Adrenal gland (tissue), 12 donors: ENCODE results near the gene EXD1. TPM values are rescaled to one million over a fixed set of nuclear protein-coding genes. Genes with fewer than 3 reads are reported as not detected.
A peak's percentile ranks its signal among the peaks of the same experiment; 100 is the strongest.
"Not testable (repeated sequence)": the region's sequence is repeated elsewhere in the genome, so short reads cannot be mapped to it uniquely, and the experiment has no call there.

Experiments
- DNase-seq, 7 donors: peaks; one replicate each; pipeline ENCODE4 v3.0.0-alpha.2; 2019 to 2020
- H3K27ac ChIP-seq, 5 donors: fragments of 200-600 bp; sonication (generic) in 4 of 5; 1 replicate in 3 of 5; 2 replicates in 2 of 5; pipeline versions ENCODE4 v1.5.1 to v1.8.0; 2016 to 2020; ENCODE audit warnings: mild to moderate bottlenecking in 1 of 5
- H3K27me3 ChIP-seq: fragments of 200-600 bp; 2 replicates; pipeline ENCODE4 v1.8.0; 2021
- H3K36me3 ChIP-seq, 2 donors: fragments of 200-600 bp; replicated peaks in 1 of 2; 1 replicate in 1 of 2; 2 replicates in 1 of 2; pipeline versions ENCODE4 v1.5.1 to v1.8.0; 2018 to 2022
- H3K4me1 ChIP-seq, 2 donors: fragments of 200-600 bp; replicated peaks in 1 of 2; 1 replicate in 1 of 2; 2 replicates in 1 of 2; pipeline versions ENCODE4 v1.5.1 to v1.8.0; 2018 to 2021
- H3K4me3 ChIP-seq, 4 donors: fragments of 200-600 bp; sonication (generic) in 3 of 4; one replicate each; pipeline ENCODE4 v1.5.1; 2016 to 2018
- H3K9me3 ChIP-seq, 3 donors: fragments of 200-600 bp; sonication (generic) in 1 of 3; replicated peaks in 1 of 3; 1 replicate in 2 of 3; 2 replicates in 1 of 3; pipeline versions ENCODE4 v1.5.1 to v1.8.0; 2016 to 2021
- POLR2A ChIP-seq, 2 donors: fragments of 450-650 bp; IDR thresholded peaks; one replicate each; pipeline ENCODE4 v1.6.1; 2017; ENCODE audit warnings: antibody characterized with exemption in 2 of 2, mild to moderate bottlenecking in 2 of 2, moderate library complexity in 1 of 2
- WGBS, 4 donors: extraction: QIAGEN DNeasy Blood & Tissue Kit in 2 of 4; methylation state at CpG; one replicate each; pipeline versions ENCODE4 v1.1.5 to v1.1.7; 2013 to 2017; 5-methylcytosine and 5-hydroxymethylcytosine counted together
- intact Hi-C, 2 donors: fragments of 100-400 bp; cut with DNase I; formaldehyde crosslinking; loops; one replicate each; pipeline versions ENCODE4 v1.14.1 to v1.15.0; 2022 to 2023
- polyA plus RNA-seq, 3 donors: library from polyadenylated mRNA; stranded (reverse); fragments of 200-250 nt in 2 of 3; fragments of 350-450 nt in 1 of 3; fragmentation: Illumina TruSeq in 1 of 3; extraction: RNeasy Lipid Tissue Mini Kit (QIAGEN cat#74804) in 1 of 3; gene quantifications; one replicate each; pipeline ENCODE4 v1.2.3, GENCODE V29; 2013 to 2014
- total RNA-seq, 9 donors: library from RNA; depleted of rRNA in 4 of 9; stranded (reverse); fragments of >200 nt in 4 of 9; fragments of 120-200 nt in 1 of 9; fragmentation: NEBNext Ultra II Directional in 1 of 9; extraction: Animal tissue kit (Norgen Biotek cat#: 25700) in 1 of 9; gene quantifications; one replicate each; pipeline versions ENCODE4 v1.1.0 to v1.2.4, GENCODE V29; 2013 to 2023
- TF ChIP-seq, protein P1 (sequence below), 6 experiments: fragments of 450-650 bp in 4 of 6; fragments of 200-600 bp in 2 of 6; sonication (generic) in 1 of 6; IDR thresholded peaks; 1 replicate in 5 of 6; 2 replicates in 1 of 6; pipeline versions ENCODE4 v1.5.1 to v1.8.0; 2016 to 2021; ENCODE audit warnings: antibody characterized with exemption in 6 of 6, mild to moderate bottlenecking in 2 of 6, moderate library complexity in 1 of 6
- donor health status: healthy with polysubstance abuse.
- donor health status: Bipolar disorder and iron deficiency.
- donor health status: DM: yes; HTN: yes; CAD: no.
- donor health status: DM: no; HTN: no; CAD: no.
- donor health status: DM: no; HTN: no; CAD: no.
- donor health status: DM: yes; HTN: yes; CAD: no.

Gene EXD1
- total and polyA plus RNA-seq, 12 donors, result 0.11 TPM; not detected in 11

DNA sequence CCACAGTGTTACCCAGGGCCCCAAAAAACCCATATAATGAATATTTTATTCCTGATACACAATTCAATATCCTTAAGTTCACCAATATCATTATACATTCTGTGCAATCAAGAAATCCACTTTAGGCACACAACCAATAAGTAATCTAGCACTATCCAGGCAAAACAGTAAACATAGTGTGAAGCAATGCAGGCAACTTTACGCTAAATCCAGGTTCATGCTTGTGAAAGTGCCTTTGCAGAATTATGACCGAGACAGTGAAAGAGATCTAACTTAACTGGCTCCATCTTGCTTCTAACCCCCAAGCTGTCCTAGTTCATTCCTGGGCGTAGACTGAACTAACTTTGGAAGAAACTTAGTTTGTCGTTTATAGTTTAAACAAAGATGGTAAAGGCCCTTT is 80.3 kb downstream of the EXD1 start:
- no peaks in the 10 kb centered on the region for H3K9me3 ChIP-seq
- H3K27me3 ChIP-seq, result no peaks in the 10 kb centered on the region
- DNase-seq, result no peak
- peak overlapping the region in 1 of 5 donors; percentile 13 for H3K27ac ChIP-seq
- H3K4me1 ChIP-seq, result no peaks in the 10 kb centered on the region
- intact Hi-C loops, result no loop called here
- TF ChIP-seq, protein P1, sequence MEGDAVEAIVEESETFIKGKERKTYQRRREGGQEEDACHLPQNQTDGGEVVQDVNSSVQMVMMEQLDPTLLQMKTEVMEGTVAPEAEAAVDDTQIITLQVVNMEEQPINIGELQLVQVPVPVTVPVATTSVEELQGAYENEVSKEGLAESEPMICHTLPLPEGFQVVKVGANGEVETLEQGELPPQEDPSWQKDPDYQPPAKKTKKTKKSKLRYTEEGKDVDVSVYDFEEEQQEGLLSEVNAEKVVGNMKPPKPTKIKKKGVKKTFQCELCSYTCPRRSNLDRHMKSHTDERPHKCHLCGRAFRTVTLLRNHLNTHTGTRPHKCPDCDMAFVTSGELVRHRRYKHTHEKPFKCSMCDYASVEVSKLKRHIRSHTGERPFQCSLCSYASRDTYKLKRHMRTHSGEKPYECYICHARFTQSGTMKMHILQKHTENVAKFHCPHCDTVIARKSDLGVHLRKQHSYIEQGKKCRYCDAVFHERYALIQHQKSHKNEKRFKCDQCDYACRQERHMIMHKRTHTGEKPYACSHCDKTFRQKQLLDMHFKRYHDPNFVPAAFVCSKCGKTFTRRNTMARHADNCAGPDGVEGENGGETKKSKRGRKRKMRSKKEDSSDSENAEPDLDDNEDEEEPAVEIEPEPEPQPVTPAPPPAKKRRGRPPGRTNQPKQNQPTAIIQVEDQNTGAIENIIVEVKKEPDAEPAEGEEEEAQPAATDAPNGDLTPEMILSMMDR (IDR thresholded peaks at IDR 0.05), result no peak
- TF ChIP-seq POLR2A (IDR thresholded peaks at IDR 0.05), result no peak
- no peaks in the 10 kb centered on the region for H3K36me3 ChIP-seq
- WGBS, 4 donors, result 62 to 84% (median 81%) methylated on average over 4 of the region's 4 CpGs
- no peak overlapping the region for H3K4me3 ChIP-seq

DNA sequence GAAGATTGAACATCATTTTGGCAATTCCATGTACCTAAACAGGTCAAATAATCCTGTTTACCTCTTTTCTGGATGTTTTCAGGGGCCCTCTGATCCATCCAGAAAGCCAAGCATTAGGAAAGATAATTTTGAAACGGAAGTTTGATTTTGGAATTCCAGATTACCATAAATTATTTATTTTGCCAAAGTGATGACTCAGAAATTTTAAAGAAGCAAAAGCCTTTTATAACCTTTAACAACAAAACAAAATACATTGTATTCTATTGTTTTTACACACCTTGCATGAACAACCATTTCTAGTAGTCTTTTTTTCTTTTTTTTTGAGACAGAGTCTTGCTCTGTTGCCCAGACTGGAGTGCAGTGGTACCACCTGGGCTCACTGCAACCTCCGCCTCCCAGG is 82.5 kb downstream of the EXD1 start:
- Histone ChIP-seq H3K9me3 (no peaks in the 10 kb centered on the region), H3K4me3 (no peak overlapping the region), H3K27me3 (no peaks in the 10 kb centered on the region), H3K4me1 (no peaks in the 10 kb centered on the region), H3K36me3 (no peaks in the 10 kb centered on the region), H3K27ac (no peak overlapping the region)
- TF ChIP-seq, protein P1 (IDR thresholded peaks at IDR 0.05), result no peak
- no peak for TF ChIP-seq POLR2A (IDR thresholded peaks at IDR 0.05)
- WGBS, 4 donors, result 58 to 66% (median 64%) methylated on average over 2 of the region's 2 CpGs
- intact Hi-C loops, result no loop called here
- DNase-seq, result no peak

DNA sequence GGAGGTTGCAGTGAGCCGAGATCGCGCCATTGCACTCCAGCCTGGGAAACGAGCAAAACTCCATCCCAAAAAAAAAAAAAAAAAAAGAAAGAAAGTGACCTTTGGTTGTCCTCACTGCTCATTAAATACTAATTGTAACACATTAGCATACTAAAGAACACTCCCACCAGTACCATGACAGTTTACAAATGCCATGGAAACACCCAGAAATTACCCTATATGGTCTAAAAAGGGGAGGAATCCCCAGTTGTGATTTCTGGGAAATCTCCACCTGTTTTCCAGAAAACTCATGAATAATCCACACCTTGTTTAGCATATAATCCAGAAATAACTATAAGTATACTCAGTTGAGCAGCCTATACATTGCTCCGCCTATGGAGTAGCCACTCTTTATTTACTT is 90.9 kb downstream of the EXD1 start:
- Histone ChIP-seq H3K9me3 (no peaks in the 10 kb centered on the region), H3K27me3 (no peaks in the 10 kb centered on the region), H3K4me1 (no peaks in the 10 kb centered on the region), H3K36me3 (no peaks in the 10 kb centered on the region), H3K4me3 (no peak overlapping the region), H3K27ac (no peak overlapping the region)
- intact Hi-C loops, result no loop called here
- 74 to 95% (median 91%) methylated on average over 5 of the region's 5 CpGs for WGBS, 4 donors
- TF ChIP-seq, protein P1 (IDR thresholded peaks at IDR 0.05), result no peak
- no peak for TF ChIP-seq POLR2A (IDR thresholded peaks at IDR 0.05)
- no peak for DNase-seq

DNA sequence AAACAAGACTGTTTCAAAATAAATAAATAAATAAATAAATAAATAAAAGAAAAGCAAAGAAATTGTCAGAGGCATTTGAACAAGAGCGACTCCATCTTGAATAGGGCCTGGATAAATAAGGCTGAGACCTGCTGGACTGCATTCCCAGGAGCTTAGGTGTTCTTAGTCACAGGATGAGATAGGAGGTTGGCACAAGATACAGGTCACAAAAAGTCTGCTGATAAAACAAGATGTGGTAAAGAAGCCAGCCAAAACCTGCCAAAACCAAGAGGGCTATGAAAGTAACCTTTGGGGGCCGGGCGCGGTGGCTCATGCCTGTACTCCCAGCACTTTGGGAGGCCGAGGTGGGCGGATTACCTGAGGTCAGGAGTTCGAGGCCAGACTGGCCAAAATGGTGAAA is 91.4 kb downstream of the EXD1 start:
- H3K4me3 ChIP-seq, H3K27me3 ChIP-seq, DNase-seq, intact Hi-C loops, H3K9me3 ChIP-seq, H3K36me3 ChIP-seq, H3K27ac ChIP-seq, H3K4me1 ChIP-seq: not testable (repeated sequence)
- 89 to 95% (median 91%) methylated on average over 7 of the region's 7 CpGs for WGBS, 4 donors

DNA sequence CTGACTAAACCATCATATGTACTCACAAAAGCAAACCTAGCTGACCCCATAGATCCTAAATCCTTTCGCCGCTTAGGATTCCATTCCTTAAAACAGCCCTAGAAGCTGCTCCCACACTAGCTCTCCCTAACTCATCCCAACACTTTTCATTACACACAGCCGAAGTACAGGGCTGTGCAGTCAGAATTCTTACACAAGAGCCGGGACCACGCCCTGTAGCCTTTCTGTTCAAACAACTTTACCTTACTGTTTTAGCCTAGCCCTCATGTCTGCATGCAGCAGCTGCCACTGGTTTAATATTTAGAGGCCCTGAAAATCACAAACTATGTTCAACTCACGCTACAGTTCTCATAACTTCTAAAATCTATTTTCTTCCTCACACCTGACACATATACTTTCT is 95.0 kb downstream of the EXD1 start:
- 93 to 96% (median 94%) methylated on average over 6 of the region's 6 CpGs for WGBS, 4 donors
- H3K36me3 ChIP-seq, H3K4me1 ChIP-seq, H3K27me3 ChIP-seq, H3K27ac ChIP-seq, intact Hi-C loops, H3K9me3 ChIP-seq, H3K4me3 ChIP-seq, DNase-seq: not testable (repeated sequence)
